ENCODE results near the gene TMPRSS13.
"Not testable (repeated sequence)": the region's sequence is repeated elsewhere in the genome, so short reads cannot be mapped to it uniquely, and the experiment has no call there.

The TMPRSS13 gene

GRCh38 chr11:117929142-117929915, at the start of gene TMPRSS13:
TSS of gene TMPRSS13 (minus strand) at chr11:117929402. CDS start at chr11:117929307, 95 bp downstream.
- DNase-seq (ENCODE audit: low read depth in 2 of 2), result no peak

GRCh38 chr11:117978991-117979390, 49.8 kb upstream of the TMPRSS13 start:
- no peak for DNase-seq (ENCODE audit: low read depth in 2 of 2)

GRCh38 chr11:117978291-117978910, 49.2 kb upstream of the TMPRSS13 start:
- not testable (repeated sequence) for DNase-seq (ENCODE audit: low read depth in 2 of 2)

- not testable (repeated sequence) for DNase-seq (ENCODE audit: low read depth in 2 of 2)
Measured at GRCh38 chr11:117977612-117978264, 48.5 kb upstream of the TMPRSS13 start.

GRCh38 chr11:117977029-117977428, 47.8 kb upstream of the TMPRSS13 start:
- DNase-seq (ENCODE audit: low read depth in 2 of 2), result no peak

- no peak for DNase-seq (ENCODE audit: low read depth in 2 of 2)
Measured at GRCh38 chr11:117976445-117976844, 47.2 kb upstream of the TMPRSS13 start.

- no peak for DNase-seq (ENCODE audit: low read depth in 2 of 2)
Measured at GRCh38 chr11:117973503-117973860, 44.3 kb upstream of the TMPRSS13 start.

- DNase-seq (ENCODE audit: low read depth in 2 of 2), result no peak
Measured at GRCh38 chr11:117972629-117973502, 43.7 kb upstream of the TMPRSS13 start.

GRCh38 chr11:117972044-117972443, 42.8 kb upstream of the TMPRSS13 start:
- no peak for DNase-seq (ENCODE audit: low read depth in 2 of 2)

- DNase-seq (ENCODE audit: low read depth in 2 of 2), result no peak
Measured at GRCh38 chr11:117970400-117971024, 41.3 kb upstream of the TMPRSS13 start.

- DNase-seq (ENCODE audit: low read depth in 2 of 2), result no peak
Measured at GRCh38 chr11:117969160-117969991, 40.2 kb upstream of the TMPRSS13 start.

GRCh38 chr11:117966908-117967307, 37.7 kb upstream of the TMPRSS13 start:
- DNase-seq (ENCODE audit: low read depth in 2 of 2), result no peak

GRCh38 chr11:117962826-117963225, 33.6 kb upstream of the TMPRSS13 start:
- no peak for DNase-seq (ENCODE audit: low read depth in 2 of 2)

- no peak for DNase-seq (ENCODE audit: low read depth in 2 of 2)
Measured at GRCh38 chr11:117961896-117962295, 32.7 kb upstream of the TMPRSS13 start.

- DNase-seq (ENCODE audit: low read depth in 2 of 2), result no peak
Measured at GRCh38 chr11:117960406-117960805, 31.2 kb upstream of the TMPRSS13 start.

GRCh38 chr11:117959438-117960149, 30.4 kb upstream of the TMPRSS13 start:
- DNase-seq (ENCODE audit: low read depth in 2 of 2), result no peak

- no peak for DNase-seq (ENCODE audit: low read depth in 2 of 2)
Measured at GRCh38 chr11:117958949-117959348, 29.7 kb upstream of the TMPRSS13 start.

- no peak for DNase-seq (ENCODE audit: low read depth in 2 of 2)
Measured at GRCh38 chr11:117953024-117953671, 23.9 kb upstream of the TMPRSS13 start.
